Central memory CD4-positive, alpha-beta T cell (primary cell): Measurements from ENCODE around the gene H2BK1.

ENCODE experiments used
- DNase-seq: peaks from one replicate; pipeline ENCODE4 v3.0.0; 2022

Gene H2BK1

DNA sequence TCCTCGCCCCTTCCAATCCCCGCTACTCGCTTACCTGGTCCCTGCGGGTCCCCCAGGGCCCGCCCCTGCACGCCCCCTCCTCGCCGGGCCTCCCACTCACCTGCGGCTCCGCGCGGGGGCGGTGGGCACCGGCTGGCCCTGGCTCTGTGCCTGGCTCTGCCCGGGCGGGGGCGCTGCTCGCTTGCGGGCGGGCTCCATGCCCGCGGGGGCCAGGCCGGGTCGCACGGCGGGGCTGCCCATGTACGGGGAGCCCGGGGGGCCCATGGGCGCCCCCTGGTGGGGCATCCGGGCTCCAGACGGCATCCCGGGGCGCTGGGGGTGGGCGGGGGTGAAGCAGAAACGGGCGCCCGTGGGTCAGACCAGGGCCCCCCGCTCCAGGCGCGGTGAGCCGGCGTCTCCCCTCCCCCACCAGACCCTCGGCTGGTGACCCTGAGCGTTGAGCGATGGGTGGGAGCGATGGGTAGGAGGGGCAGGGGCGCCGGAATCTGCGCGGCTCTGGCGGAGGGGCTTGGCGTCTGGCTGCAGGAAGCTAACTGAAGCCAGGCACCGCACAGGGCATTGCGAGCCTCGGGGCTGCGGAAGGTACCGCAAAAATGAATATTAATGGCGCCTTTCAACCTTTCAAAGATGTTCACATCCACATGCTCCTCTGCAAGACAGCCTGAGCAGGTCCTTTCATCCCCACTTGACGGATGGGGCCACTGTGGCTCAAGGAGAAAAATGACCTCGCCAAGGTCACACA is 35.2 kb upstream of the H2BK1 start:
- DNase-seq, result peak; percentile 62

DNA sequence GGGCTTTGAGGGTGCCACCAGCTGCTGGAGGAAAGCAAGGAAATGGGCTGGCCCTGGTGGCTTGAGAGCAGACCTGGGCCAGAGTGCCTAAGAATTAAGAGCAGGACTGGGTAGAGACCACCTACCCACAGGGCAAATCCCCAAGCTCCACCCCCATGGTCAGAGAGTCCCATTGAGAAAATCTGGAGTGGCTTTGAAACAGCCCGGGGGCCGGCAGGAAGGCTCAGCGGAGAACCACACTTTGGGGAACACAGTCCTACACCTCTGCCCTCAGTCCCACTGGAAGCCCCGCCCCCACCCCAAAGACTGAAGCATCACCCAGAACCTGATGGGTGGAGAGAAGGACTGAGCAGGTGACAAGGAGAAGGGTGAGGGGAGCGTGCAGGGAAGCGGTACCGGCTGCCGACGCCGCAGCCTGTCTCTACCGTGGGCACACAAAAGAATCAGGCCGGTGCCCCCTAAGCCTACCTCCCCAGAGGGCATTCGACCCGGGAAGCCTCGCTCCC is 34.6 kb upstream of the H2BK1 start:
- no peak for DNase-seq

DNA sequence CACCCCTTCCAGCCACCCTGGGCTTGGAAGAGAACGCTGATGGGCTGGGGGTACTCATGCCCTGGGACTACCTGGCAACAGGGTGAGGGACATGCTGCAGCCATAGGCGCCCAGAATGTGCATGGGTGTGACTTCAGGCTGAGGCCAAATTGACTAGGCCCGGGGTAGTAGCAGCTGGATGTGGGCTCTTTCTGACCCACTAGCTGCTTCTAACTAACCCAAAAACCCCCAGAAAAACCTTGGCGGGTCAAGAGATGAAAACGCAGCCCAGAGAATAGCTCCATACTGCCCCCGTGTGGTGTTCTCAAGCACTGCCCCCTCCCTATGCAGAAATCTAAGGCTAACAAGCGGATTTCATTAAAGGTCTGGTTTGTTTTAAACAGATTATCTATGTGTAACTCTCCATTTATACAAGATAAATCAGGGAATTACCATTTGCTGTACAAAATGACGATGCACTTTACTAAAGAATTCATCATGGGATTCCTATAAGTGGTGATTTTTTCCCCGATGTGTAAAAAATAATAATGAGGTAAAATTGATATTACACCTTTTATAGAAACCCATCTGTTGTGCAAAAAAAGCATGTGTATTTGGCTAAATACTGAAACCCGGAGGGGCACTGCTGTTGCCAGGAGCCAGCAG is 34.0 kb upstream of the H2BK1 start:
- DNase-seq, result peak; percentile 48

GRCh38 chr7:151243408-151244195 is 33.3 kb upstream of the H2BK1 start:
- DNase-seq, result peak; percentile 70

DNA sequence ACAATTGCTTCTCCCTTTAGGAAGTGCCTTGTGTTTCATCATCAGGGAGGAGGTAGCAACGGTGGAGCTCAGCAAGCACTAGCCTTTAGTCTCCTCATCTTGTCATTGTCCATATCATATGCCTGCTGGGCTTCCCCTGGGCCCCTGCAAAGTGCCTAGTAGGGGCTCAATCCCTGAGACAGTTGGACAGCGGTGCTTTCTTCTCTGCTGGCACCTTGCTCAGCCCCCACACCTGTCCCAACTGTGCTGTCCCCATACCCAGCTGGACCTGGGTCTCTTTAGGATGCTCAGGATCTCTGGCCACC is 32.7 kb upstream of the H2BK1 start:
- no peak for DNase-seq

- DNase-seq, result no peak
Observed at GRCh38 chr7:151242159-151243044, 32.1 kb upstream of the H2BK1 start.

GRCh38 chr7:151241755-151242096 is 31.4 kb upstream of the H2BK1 start:
- DNase-seq, result no peak

GRCh38 chr7:151240942-151241754 is 30.9 kb upstream of the H2BK1 start:
- DNase-seq, result no peak

GRCh38 chr7:151240536-151240935 is 30.2 kb upstream of the H2BK1 start:
- DNase-seq, result no peak

- no peak for DNase-seq
Observed at GRCh38 chr7:151239837-151240459, 29.7 kb upstream of the H2BK1 start.

GRCh38 chr7:151238924-151239836 is 28.9 kb upstream of the H2BK1 start:
- no peak for DNase-seq

DNA sequence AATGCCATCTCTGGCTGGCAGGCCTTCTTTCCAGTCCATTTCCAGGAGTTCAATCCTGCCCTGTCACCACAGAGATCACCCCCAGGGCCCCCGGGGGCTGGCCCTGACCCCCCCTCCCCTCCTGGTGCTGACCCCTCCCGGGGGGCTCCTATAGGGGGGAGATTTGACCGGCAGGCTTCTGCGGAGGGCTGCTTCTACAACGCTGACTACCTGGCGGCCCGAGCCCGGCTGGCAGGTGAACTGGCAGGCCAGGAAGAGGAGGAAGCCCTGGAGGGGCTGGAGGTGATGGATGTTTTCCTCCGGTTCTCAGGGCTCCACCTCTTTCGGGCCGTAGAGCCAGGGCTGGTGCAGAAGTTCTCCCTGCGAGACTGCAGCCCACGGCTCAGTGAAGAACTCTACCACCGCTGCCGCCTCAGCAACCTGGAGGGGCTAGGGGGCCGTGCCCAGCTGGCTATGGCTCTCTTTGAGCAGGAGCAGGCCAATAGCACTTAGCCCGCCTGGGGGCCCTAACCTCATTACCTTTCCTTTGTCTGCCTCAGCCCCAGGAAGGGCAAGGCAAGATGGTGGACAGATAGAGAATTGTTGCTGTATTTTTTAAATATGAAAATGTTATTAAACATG is 28.0 kb upstream of the H2BK1 start:
- DNase-seq, result no peak

GRCh38 chr7:151237244-151238189 is 27.2 kb upstream of the H2BK1 start:
- DNase-seq, result no peak

GRCh38 chr7:151236406-151236805 is 26.1 kb upstream of the H2BK1 start:
- DNase-seq, result no peak

GRCh38 chr7:151235091-151235787 is 25.0 kb upstream of the H2BK1 start:
- DNase-seq, result no peak

- no peak for DNase-seq
Observed at GRCh38 chr7:151233804-151234203, 23.5 kb upstream of the H2BK1 start.

DNA sequence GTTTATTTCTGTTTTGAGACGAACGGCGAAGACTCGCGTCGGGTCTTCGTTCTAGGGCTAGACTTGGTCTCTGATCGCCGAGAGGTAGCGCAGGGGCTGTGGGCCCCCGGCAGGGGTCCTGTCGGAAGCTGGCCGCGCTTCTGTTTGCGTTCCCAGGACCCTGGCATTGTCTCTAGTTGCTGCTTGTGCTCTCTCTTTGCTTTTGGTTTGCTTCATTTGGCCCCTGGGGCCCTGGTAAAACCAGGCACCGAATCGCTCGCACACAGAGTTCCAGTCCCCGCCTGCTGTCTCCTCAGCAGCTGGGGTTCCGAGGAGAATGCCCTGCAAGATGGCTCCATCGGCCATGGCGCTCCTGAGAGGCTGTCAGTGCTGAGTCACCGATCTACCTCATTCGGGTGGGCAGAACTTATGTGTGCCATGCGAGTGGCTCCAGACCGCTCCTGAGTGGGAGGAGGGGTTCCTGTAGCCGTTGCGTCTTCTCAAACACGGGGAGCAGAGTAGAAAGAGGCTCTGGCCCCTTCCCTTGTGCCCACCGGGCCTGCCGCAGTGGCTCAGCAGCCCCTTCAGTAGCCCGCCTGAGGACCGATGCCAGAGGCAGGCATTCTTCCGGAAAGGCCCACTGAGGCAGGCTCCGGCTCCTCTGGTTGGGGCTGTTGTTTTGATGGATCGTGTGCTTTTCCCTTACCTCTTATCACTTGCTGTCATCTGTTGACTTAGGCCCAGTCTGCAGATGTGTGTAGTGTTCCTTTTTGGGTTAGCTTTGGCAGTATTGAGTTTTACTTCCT is 22.8 kb upstream of the H2BK1 start:
- peak; percentile 56 for DNase-seq
